H9 (cell line): ENCODE results near the gene C10orf71. TPM values are rescaled to one million over a fixed set of nuclear protein-coding genes. Genes with fewer than 3 reads are reported as not detected.

Experiments used
- DNase-seq: peaks from one replicate; pipeline ENCODE4 v3.0.0-alpha.2; 2017
- H2AFZ ChIP-seq: one replicate; pipeline ENCODE4 v1.6.1; 2013; ENCODE audit warnings: mild to moderate bottlenecking, low read length, control low read depth, moderate library complexity
- H2AK5ac ChIP-seq: 2 replicates; pipeline ENCODE4 v1.6.1; 2013; ENCODE audit warnings: low read length, control low read depth, mixed read lengths; ENCODE audit not compliant: insufficient read length
- H2BK120ac ChIP-seq: one replicate; pipeline ENCODE4 v1.6.1; 2013; ENCODE audit warnings: low read depth, mild to moderate bottlenecking, low read length, control low read depth, inconsistent platforms; ENCODE audit not compliant: poor library complexity, severe bottlenecking
- H2BK12ac ChIP-seq: 2 replicates; pipeline ENCODE4 v1.6.1; 2013; ENCODE audit warnings: low read length, control low read depth, mixed read lengths, low read depth; ENCODE audit not compliant: insufficient read length
- H2BK15ac ChIP-seq: 2 replicates; pipeline ENCODE4 v1.6.1; 2013; ENCODE audit warnings: low read depth, low read length, control low read depth
- H2BK20ac ChIP-seq: one replicate; pipeline ENCODE4 v1.6.1; 2013; ENCODE audit warnings: low read depth, mild to moderate bottlenecking, low read length, control low read depth, inconsistent platforms; ENCODE audit not compliant: poor library complexity, severe bottlenecking
- H2BK5ac ChIP-seq: 2 replicates; pipeline ENCODE4 v1.6.1; 2013; ENCODE audit warnings: low read length, control low read depth, mixed read lengths; ENCODE audit not compliant: insufficient read length
- H3K14ac ChIP-seq: 2 replicates; pipeline ENCODE4 v1.6.1; 2013; ENCODE audit warnings: low read length, control low read depth; ENCODE audit not compliant: insufficient read depth
- H3K18ac ChIP-seq: 2 replicates; pipeline ENCODE4 v1.6.1; 2013; ENCODE audit warnings: low read depth, mild to moderate bottlenecking, mixed read lengths, low read length, control low read depth; ENCODE audit not compliant: insufficient read length
- H3K23ac ChIP-seq: 2 replicates; pipeline ENCODE4 v1.6.1; 2013; ENCODE audit warnings: low read length, control low read depth, mixed read lengths, low read depth; ENCODE audit not compliant: insufficient read length
- H3K23me2 ChIP-seq: 2 replicates; pipeline ENCODE4 v1.6.1; 2013; ENCODE audit warnings: low read depth, mild to moderate bottlenecking, mixed read lengths, low read length, control low read depth; ENCODE audit not compliant: insufficient read length, poor library complexity, severe bottlenecking
- H3K27ac ChIP-seq: 2 replicates; pipeline ENCODE4 v1.5.1; 2013; ENCODE audit warnings: low read length, control low read depth, mixed read lengths, low read depth; ENCODE audit not compliant: insufficient read length
- H3K27me3 ChIP-seq: 2 replicates; pipeline ENCODE4 v1.6.1; 2013; ENCODE audit warnings: low read length, control low read depth, inconsistent platforms; ENCODE audit not compliant: insufficient read depth
- H3K4ac ChIP-seq: 2 replicates; pipeline ENCODE4 v1.6.1; 2013; ENCODE audit warnings: low read depth, mild to moderate bottlenecking, control low read depth, inconsistent platforms, low read length, moderate library complexity
- H3K4me1 ChIP-seq: 2 replicates; pipeline ENCODE4 v1.6.1; 2013; ENCODE audit warnings: low read length, control low read depth, inconsistent platforms; ENCODE audit not compliant: insufficient read depth
- H3K4me2 ChIP-seq: 2 replicates; pipeline ENCODE4 v1.6.1; 2013; ENCODE audit warnings: low read length, control low read depth, mixed read lengths; ENCODE audit not compliant: insufficient read length, insufficient read depth
- H3K56ac ChIP-seq: 2 replicates; pipeline ENCODE4 v1.6.1; 2013; ENCODE audit warnings: low read depth, mild to moderate bottlenecking, mixed read lengths, low read length, control low read depth; ENCODE audit not compliant: insufficient read length
- H3K79me1 ChIP-seq: 2 replicates; pipeline ENCODE4 v1.6.1; 2013; ENCODE audit warnings: low read depth, mild to moderate bottlenecking, moderate library complexity, low read length, control low read depth, inconsistent platforms; ENCODE audit not compliant: insufficient read depth, poor library complexity, severe bottlenecking
- H3K79me2 ChIP-seq: 2 replicates; pipeline ENCODE4 v1.6.1; 2013; ENCODE audit warnings: low read length, control low read depth, inconsistent platforms; ENCODE audit not compliant: insufficient read depth
- H3K9ac ChIP-seq: 2 replicates; pipeline ENCODE4 v1.6.1; 2013; ENCODE audit warnings: low read length, control low read depth, mixed read lengths; ENCODE audit not compliant: insufficient read length; ENCODE audit errors: extremely low read depth
- H3K9me3 ChIP-seq: one replicate; pipeline ENCODE4 v1.6.1; 2013; ENCODE audit warnings: low read depth, low read length, inconsistent platforms; ENCODE audit not compliant: control insufficient read depth
- H3T11ph ChIP-seq: one replicate; pipeline ENCODE4 v1.6.1; 2013; ENCODE audit warnings: mild to moderate bottlenecking, low read length, control low read depth, inconsistent platforms
- H4K20me1 ChIP-seq: one replicate; pipeline ENCODE4 v1.6.1; 2013; ENCODE audit not compliant: control insufficient read depth, insufficient read length, insufficient read depth
- H4K5ac ChIP-seq: 2 replicates; pipeline ENCODE4 v1.6.1; 2013; ENCODE audit warnings: low read depth, mild to moderate bottlenecking, mixed read lengths, low read length, control low read depth; ENCODE audit not compliant: insufficient read length
- H4K8ac ChIP-seq: replicated peaks from 2 replicates; pipeline ENCODE4 v1.6.1; 2013; ENCODE audit warnings: low read length, control low read depth, mixed read lengths, low read depth; ENCODE audit not compliant: insufficient read length
- H4K91ac ChIP-seq: 2 replicates; pipeline ENCODE4 v1.6.1; 2013; ENCODE audit warnings: low read depth, mild to moderate bottlenecking, moderate library complexity, mixed read lengths, low read length, control low read depth; ENCODE audit not compliant: insufficient read length
- H3K27ac Mint-ChIP-seq, 3 experiments: 2 replicates in 2 of 3; 3 replicates in 1 of 3; pipeline ENCODE4 v1.8.0; 2020 to 2021; ENCODE audit warnings: mixed read lengths in 3 of 3, mild to moderate bottlenecking in 1 of 3, moderate library complexity in 1 of 3
- H3K27me3 Mint-ChIP-seq: 2 replicates; pipeline ENCODE4 v1.8.0; 2021; ENCODE audit warnings: low read depth, mild to moderate bottlenecking, moderate library complexity, mixed read lengths
- H3K36me3 Mint-ChIP-seq, 3 experiments: 2 replicates in 2 of 3; 3 replicates in 1 of 3; pipeline ENCODE4 v1.8.0; 2020 to 2021; ENCODE audit warnings: low read depth in 3 of 3, mixed read lengths in 3 of 3; ENCODE audit not compliant: insufficient read depth in 1 of 3
- H3K4me1 Mint-ChIP-seq, 2 experiments: 2 replicates each; pipeline ENCODE4 v1.8.0; 2020; ENCODE audit warnings: mixed read lengths in 2 of 2
- H3K4me3 Mint-ChIP-seq, 2 experiments: 2 replicates in 1 of 2; 3 replicates in 1 of 2; pipeline ENCODE4 v1.8.0; 2020 to 2021; ENCODE audit warnings: mild to moderate bottlenecking in 2 of 2, mixed read lengths in 2 of 2, moderate library complexity in 1 of 2
- H3K9me3 Mint-ChIP-seq, 2 experiments: 2 replicates in 1 of 2; 3 replicates in 1 of 2; pipeline ENCODE4 v1.8.0; 2020; ENCODE audit warnings: mild to moderate bottlenecking in 2 of 2, mixed read lengths in 2 of 2, moderate library complexity in 1 of 2
- WGBS: extraction: QIAGEN DNeasy Blood & Tissue Kit; methylation state at CpG from one replicate; pipeline ENCODE4 v1.1.7; 2013; ENCODE audit warnings: missing lambda C conversion rate, low lambda C conversion rate, mixed read lengths; ENCODE audit not compliant: insufficient read length; ENCODE audit errors: extremely low coverage; 5-methylcytosine and 5-hydroxymethylcytosine counted together
- total RNA-seq: library from RNA; stranded (reverse); gene quantifications from 2 replicates; pipeline ENCODE4 v1.2.1, GENCODE V29; 2021
- TF ChIP-seq, protein P1 (sequence below): fragments of 200-600 bp; sonication (generic); conservative IDR thresholded peaks from 3 replicates; pipeline ENCODE4 v1.8.0; 2021; ENCODE audit warnings: antibody characterized with exemption, mild to moderate bottlenecking

The C10orf71 gene
- total RNA-seq, 1 experiment from 2014 or later = not detected

GRCh38 chr10:49275896-49276295 is 23.1 kb upstream of the C10orf71 start:
- Histone ChIP-seq H3K27ac (no peak overlapping the region), H3K14ac (no peak overlapping the region), H3K18ac (no peak overlapping the region), H3K27me3 (no peaks in the 10 kb centered on the region), H4K8ac (no peak overlapping the region), H2BK120ac (no peak overlapping the region), H3K4me1 (no peaks in the 10 kb centered on the region), H2BK15ac (no peak overlapping the region), H3K4ac (no peak overlapping the region), H3K9me3 (no peaks in the 10 kb centered on the region), H4K91ac (no peak overlapping the region), H3K23me2 (no peaks in the 10 kb centered on the region), H4K20me1 (no peaks in the 10 kb centered on the region), H4K5ac (no peak overlapping the region), H2AK5ac (no peak overlapping the region), H3K23ac (no peak overlapping the region), H2BK20ac (no peak overlapping the region), H2BK5ac (no peak overlapping the region), H3K79me1 (no peaks in the 10 kb centered on the region), H3T11ph (no peak overlapping the region), H2AFZ (no peak overlapping the region), H3K4me2 (no peak overlapping the region), H3K79me2 (no peaks in the 10 kb centered on the region), H3K56ac (no peak overlapping the region), H3K9ac (no peak overlapping the region), H2BK12ac (no peak overlapping the region)
- no CpG with 5 or more reads among the region's 4 CpGs for WGBS
- no peaks in the 10 kb centered on the region for H3K36me3 Mint-ChIP-seq
- H3K27me3 Mint-ChIP-seq = peaks cover 4% of the 10 kb centered on the region
- no peak overlapping the region for H3K4me3 Mint-ChIP-seq
- H3K9me3 Mint-ChIP-seq = no peaks in the 10 kb centered on the region; a peak in 1 of 5 replicates
- TF ChIP-seq, protein P1, sequence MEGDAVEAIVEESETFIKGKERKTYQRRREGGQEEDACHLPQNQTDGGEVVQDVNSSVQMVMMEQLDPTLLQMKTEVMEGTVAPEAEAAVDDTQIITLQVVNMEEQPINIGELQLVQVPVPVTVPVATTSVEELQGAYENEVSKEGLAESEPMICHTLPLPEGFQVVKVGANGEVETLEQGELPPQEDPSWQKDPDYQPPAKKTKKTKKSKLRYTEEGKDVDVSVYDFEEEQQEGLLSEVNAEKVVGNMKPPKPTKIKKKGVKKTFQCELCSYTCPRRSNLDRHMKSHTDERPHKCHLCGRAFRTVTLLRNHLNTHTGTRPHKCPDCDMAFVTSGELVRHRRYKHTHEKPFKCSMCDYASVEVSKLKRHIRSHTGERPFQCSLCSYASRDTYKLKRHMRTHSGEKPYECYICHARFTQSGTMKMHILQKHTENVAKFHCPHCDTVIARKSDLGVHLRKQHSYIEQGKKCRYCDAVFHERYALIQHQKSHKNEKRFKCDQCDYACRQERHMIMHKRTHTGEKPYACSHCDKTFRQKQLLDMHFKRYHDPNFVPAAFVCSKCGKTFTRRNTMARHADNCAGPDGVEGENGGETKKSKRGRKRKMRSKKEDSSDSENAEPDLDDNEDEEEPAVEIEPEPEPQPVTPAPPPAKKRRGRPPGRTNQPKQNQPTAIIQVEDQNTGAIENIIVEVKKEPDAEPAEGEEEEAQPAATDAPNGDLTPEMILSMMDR = no peak
- H3K27ac Mint-ChIP-seq = no peak overlapping the region; a peak in 1 of 7 replicates
- H3K4me1 Mint-ChIP-seq = peaks cover 0 to 7% of the 10 kb centered on the region in 2 experiments; a peak in 1 of 4 replicates
- peak; percentile 7 for DNase-seq
